RPMI8226 (cell line): ENCODE results near the gene TBC1D28.
A peak's percentile ranks its signal among the peaks of the same experiment; 100 is the strongest.
"Not testable (repeated sequence)": the region's sequence is repeated elsewhere in the genome, so short reads cannot be mapped to it uniquely, and the experiment has no call there.

Source experiments
- DNase-seq: peaks from one replicate; pipeline ENCODE4 v3.0.0-alpha.2; 2015

The TBC1D28 gene

DNA sequence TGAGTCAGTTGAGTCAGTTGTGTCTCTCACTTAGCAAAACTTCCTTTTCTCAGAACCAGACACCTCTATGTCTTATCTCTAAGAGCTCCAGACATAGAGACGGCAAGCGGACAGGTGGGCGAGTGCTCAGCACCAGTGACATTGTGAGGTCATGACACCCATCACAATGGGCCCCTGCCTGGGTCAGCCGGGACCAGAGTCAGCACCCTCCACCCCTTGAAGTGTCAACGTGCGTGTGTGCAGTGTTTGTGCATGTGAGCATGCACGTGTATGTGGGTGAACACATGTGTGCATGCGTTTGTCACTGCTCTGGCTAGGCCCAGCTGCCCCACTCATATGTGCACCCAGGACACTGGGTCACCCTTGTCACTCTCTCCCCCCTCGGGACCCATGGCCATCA lies at the start of gene TBC1D28:
Gene TBC1D28, minus strand, starts transcription at position 101 of the 400 bp plus-strand sequence. CDS start 3,039 bp downstream, outside the sequence.
- not testable (repeated sequence) for DNase-seq

DNA sequence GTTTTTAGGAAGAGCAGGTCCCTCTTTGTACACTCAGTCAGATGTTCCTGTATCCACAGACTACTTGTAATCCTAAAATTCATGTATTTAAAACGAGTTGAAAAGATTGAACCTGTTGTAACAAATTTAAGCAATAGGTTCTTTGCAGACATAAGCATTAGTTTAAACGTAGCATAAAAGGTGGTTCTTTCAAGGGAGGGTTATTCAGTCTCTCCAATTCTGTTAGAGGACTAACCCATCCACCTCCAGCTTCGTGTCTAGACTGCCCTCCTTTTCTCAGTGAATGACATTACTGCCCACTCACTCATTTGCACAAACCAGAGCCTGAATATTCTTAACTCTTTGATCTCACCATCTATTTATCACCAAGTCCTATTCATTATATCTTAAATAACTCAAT lies 38.5 kb upstream of the TBC1D28 start:
- not testable (repeated sequence) for DNase-seq

DNA sequence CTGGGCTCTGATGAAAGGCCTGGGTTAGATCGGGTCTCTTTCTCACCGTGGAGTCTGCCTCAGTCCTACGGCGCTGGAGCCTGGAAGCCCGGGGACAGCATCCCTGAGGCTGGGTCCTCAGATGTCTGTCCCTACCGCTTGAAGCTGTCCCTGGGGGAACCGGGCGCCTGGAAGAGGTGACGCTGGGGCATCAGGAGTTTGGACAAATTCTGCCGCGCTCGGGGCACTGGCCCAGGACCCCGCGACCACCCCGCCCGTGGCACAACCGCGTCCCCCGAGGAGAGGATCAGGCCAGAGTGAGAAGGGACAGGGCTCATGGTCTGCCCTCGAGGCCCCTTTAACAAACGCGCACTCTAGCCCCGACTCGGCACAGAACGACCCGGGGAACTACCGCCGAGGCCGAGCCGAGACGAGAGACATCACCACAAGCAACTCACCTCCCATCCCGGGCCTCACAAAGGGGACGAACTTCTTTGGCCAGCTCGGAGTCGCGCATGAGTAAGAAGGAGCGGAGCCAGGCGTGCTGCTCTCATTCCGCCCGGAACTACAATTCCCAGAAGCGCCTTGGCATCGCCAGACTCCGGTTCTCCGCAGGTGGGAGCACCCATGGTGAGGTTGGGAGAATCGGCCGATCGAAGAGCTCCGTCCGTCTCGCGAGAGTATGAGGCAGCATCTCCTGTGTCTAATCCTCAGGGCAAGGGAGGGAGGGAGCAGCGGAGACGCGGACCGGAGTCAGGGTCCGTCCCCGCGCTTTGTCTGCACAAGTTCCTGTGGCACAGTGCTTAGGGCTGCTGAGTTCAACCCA lies 37.8 kb upstream of the TBC1D28 start, which contains the start of gene FOXO3B:
Gene FOXO3B, minus strand, starts transcription at position 548 of the 805 bp plus-strand sequence. CDS start 663 bp downstream, outside the sequence.
- DNase-seq: peak; percentile 63

- DNase-seq: not testable (repeated sequence)
These were observed 33.2 kb upstream of the TBC1D28 start for GRCh38 chr17:18677381-18677780.

DNA sequence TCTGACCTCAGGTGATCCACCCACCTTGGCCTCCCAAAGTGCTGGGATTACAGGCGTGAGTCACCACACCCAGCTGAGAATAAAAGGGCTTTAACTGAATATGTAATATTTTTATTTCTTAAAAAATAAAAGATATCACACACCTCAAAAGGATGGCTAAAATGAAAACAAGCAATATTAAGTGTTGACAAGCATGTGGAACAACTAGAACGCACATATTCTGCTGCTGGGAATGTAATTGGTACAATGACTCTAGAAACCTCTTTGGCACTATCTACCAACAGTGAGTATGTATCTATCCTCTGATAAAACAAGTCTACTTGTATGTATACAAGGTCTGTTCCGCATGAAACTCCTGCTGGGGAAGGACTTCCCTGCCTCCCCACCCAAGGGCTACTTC lies 32.7 kb upstream of the TBC1D28 start:
- not testable (repeated sequence) for DNase-seq

DNA sequence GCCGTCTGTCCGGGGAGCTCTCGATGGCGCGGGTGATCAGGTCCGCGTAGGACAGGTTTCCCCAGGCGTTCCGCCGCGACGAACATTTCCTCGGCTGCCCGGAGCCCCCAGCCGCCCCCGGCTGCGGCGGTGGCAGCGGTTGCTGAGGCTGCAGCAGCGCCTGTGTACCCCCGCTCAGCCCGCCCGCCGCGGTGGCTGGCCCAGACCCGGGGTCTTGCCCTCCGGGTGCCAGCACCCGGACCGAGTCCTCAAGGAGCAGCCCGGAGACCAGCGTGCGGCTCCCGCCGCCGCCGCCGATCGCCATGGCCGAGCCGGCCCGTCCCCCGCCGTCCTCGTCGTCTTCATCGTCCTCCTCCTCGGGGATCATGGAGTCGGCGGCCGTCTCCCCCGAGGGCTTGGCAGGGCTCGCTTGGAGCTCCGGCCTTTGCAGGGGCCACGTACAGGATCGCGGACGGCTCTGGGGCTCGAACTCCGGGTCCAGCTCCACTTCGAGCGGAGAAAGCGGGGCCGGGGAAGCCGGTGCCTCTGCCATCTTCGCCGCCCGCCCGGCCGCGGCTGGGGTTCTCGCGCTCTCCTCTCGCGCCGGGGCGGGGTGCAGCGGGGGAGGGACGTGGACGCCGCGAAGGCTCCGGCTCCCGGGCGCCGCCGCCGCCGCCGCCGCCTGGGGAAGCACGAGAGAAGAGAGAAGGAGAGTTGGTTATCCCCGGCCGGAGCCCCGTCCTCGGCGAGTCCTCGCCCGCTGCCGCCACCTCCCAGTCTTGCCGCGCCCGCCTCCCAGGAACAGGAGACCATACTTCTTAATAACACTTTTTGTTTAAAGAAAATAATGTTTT lies 28.4 kb upstream of the TBC1D28 start:
- DNase-seq: not testable (repeated sequence)

DNA sequence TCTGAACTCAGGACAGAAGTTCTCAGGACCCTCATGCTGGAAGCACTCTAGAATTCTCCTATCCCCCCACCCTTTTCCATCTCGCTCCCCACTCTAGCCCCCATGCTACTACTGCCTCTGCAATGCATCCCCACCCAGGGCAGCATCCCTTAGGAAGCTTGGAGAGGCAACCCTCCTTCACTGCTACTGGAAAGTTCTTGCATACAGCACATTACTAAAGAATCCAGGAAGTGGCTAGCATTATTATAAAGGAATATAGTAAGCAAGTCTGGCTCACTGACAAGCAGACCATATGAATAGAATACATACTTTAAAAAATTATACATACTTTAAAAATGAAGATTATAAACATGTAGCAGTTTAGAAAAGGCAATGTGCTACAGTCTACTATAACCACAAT lies 24.4 kb upstream of the TBC1D28 start:
- not testable (repeated sequence) for DNase-seq

DNA sequence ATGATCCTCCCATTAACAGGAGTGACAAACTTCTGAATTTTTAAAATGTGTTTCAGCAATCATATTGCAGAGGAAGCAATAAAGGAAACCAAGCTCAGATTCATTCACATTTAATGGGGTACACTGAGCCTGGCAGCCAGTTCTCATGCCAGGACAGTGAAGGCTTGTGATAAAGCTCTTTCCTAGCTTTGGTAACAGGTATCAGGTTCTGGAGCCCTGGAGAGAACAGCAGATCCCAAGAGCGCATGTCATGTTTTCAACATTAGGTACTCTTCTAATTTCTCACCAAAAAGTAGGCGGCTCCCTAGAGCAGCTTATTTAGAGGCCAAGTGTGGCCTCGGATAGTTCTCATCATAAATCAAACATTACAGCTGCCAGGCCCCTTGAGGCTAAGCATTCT lies 23.3 kb upstream of the TBC1D28 start:
- not testable (repeated sequence) for DNase-seq

DNA sequence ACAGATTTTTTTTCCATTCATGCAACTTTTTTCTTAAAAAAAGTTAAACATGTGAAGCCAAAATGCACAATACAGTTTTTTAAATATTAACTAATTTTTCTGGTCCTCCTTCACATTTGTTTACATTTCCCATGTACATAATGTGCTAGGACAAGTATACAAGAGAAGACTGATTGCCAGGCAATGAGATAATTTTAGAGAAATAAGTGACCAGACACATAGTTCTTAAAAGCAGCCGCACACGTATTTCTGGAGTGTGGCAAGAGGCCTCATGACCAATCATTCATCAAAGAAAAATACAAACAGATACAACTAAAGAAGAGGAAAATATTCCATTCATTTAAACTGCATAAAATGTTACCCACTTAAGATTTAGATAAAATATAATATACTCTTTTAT lies 22.1 kb upstream of the TBC1D28 start:
- DNase-seq: not testable (repeated sequence)

- DNase-seq: not testable (repeated sequence)
These were observed 17.9 kb upstream of the TBC1D28 start for GRCh38 chr17:18661924-18662624.

DNA sequence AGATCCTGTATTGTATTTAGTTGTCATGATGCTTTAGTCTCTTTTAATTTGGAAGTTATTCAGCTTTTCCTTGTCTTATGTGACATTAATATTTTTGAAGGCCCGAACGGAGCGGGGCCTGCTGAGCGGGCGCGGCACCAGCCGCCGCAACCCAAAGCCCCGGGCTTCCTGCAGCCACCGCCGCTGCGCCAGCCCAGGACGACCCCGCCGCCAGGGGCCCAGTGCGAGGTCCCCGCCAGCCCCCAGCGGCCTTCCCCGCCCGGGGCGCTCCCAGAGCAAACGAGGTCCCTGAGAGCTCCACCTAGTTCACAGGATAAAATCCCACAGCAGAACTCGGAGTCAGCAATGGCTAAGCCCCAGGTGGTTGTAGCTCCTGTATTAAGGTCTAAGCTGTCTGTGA lies 5.9 kb upstream of the TBC1D28 start:
- not testable (repeated sequence) for DNase-seq

DNA sequence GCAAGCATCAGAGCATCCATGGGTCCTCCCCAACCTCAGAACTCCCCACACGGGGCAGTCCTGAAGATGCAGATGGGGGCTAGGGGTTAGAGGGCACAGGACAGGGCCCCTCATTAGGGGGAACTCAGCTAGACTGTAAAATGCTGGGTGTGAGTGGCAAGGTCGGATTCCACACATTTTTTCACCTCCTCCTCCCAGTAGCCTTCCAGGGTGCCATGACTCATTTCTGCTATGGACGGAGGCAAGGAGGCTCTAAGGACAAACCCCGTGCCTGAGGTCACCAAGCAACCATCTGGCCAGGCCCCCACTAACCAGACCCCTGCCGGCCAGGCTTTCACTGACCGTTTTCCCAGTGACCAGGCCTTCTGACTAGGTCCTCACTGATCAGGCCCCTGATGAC lies 1.1 kb downstream of the TBC1D28 start:
- DNase-seq: not testable (repeated sequence)

DNA sequence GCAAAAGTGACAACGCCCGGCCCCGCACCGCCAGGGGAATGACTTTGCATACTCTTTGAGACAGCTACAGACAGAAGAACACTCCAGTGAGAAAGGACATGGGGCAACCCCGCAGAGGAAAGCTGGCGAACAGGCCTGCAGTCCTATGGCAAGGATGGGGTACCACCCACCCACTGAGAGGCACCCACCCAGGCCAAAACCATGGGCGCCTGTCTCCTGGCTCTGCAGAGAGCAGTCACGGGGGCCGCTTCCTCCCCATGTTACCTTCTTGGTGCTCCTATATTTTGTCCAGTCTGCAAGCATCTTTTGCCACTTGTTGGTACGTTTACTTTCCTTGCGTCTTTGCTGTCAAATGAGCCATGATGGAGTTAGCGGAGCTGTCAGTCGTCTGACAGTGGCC lies 5.8 kb downstream of the TBC1D28 start:
- not testable (repeated sequence) for DNase-seq

GRCh38 chr17:18636237-18636636 lies 8.0 kb downstream of the TBC1D28 start:
- DNase-seq: not testable (repeated sequence)

GRCh38 chr17:18635773-18636172 lies 8.4 kb downstream of the TBC1D28 start:
- not testable (repeated sequence) for DNase-seq

GRCh38 chr17:18634550-18635263 lies 9.5 kb downstream of the TBC1D28 start:
- not testable (repeated sequence) for DNase-seq

DNA sequence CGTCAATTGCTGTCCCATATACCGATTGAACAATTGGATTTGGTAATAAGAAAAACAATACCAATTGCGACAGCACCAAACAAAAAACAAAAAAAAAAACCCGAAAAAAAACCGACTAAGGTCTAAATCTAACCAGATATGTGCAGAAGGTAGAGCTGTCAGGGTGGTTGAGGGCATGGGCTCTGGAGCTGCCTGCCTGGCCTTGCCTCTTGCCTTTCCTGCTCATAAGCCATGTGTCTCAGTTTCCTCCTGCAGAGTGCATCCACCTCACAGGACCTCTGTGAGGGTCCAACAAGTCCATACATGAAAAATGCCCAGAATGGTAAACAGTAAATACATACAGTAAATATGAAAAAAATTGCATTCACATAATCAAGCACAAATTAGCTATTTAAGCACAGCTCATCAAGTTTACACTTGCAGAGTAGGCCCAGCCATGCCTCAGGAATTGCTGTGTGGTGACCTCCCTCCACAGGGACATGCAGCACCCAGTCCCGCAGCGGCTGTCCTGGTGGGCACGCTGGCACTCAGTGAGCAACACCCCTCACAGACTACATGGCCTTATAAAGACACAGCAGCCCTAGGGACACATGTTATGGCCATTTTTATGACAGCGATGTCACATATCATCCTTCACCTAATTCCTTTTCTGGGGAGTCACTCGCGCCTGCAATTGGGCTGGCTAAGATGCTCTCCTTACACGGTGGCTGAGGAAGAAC lies 17.9 kb downstream of the TBC1D28 start:
- DNase-seq: no peak

GRCh38 chr17:18625509-18626104 lies 18.6 kb downstream of the TBC1D28 start:
- DNase-seq: peak; percentile 81

DNA sequence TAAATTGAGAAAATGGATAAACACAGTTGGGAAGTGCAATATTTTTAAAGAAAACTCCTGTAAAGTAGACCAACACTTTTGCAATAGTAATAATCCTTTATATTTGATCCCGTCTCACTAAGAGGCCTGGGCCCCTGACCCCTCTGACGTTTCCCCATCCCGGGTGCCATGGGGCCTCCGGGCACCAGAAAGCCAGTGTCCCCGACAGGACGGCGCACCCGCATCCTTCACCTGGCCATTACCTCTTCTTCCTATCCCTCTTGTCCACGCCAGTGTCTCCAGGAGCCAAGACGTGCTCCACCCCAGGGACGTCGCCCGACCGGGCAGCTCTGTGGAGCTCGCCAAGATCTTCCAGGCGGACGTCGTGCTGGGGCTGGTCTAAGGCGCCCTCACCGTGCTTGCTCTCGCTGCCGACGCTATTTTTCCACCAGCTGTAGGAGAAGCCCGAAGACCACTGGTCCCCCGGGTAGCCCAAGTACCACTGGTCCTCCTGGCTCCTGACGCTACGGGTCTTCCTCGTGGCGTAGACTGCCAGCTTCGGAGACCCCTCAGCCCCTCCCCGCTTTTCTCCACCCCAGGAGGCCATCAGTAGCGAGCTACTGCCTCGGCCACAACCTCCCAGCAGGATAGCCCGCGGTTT lies 19.2 kb downstream of the TBC1D28 start:
- DNase-seq: peak; percentile 8

- not testable (repeated sequence) for DNase-seq
These were observed 26.6 kb downstream of the TBC1D28 start for GRCh38 chr17:18617613-18618012.

DNA sequence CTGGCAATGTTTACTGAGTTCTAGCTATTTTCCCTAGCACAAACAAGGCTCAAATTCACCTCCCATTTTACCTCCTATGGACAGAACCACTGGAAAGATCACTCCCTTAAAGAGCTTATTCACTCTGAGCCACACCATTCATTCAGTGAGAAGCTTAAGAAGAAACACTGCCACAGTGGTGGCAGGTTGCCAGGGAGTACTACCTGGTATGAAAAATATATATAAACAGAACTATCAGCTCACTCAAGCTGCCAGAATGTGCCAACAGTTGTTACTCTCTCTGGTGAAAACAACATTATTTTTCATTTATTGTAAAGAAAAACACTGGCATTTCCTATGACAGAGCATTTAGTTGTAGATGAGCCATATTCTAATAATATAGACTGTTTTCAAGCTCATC lies 31.2 kb downstream of the TBC1D28 start:
- not testable (repeated sequence) for DNase-seq
